PC-9 (cell line): ENCODE measurements around the gene METTL8. TPM values are rescaled to one million over a fixed set of nuclear protein-coding genes. Genes with fewer than 3 reads are reported as not detected.

Source experiments
- BruUV-seq: library from RNA; stranded (reverse); fragments of 400-500 nt; replicated peaks from 2 replicates; lab custom pipeline; 2021; lab: Mats Ljungman, UMichigan
- CTCF ChIA-PET: fragments of 300-600 bp; sonication (Branson Sonifier 250); formaldehyde crosslinking; loops from one replicate; lab custom pipeline; 2022; ENCODE audit warnings: antibody characterized with exemption; lab: Charles Lee
- POLR2A ChIA-PET: fragments of 300-600 bp; sonication (Branson Sonifier 250); formaldehyde crosslinking; loops from one replicate; lab custom pipeline; 2022; ENCODE audit warnings: antibody characterized with exemption; ENCODE audit not compliant: unreplicated experiment; lab: Charles Lee
- DNase-seq, 2 experiments: peaks; one replicate each; pipeline versions ENCODE4 v3.0.0 to v3.0.0-alpha.2; 2015 to 2022; ENCODE audit warnings: mixed read lengths in 1 of 2
- H2AFZ ChIP-seq: fragments of 200-600 bp; sonication (generic); 2 replicates; pipeline ENCODE4 v1.8.1; 2017; ENCODE audit warnings: antibody characterized with exemption
- H3F3A ChIP-seq: fragments of 200-600 bp; sonication (generic); 2 replicates; pipeline ENCODE4 v1.8.1; 2017; ENCODE audit warnings: antibody characterized with exemption, mild to moderate bottlenecking, low read depth; ENCODE audit not compliant: insufficient read depth
- H3K27ac ChIP-seq: fragments of 200-600 bp; sonication (generic); 2 replicates; pipeline ENCODE4 v1.6.1; 2016; ENCODE audit warnings: mixed run types
- H3K27me3 ChIP-seq: fragments of 200-600 bp; sonication (generic); 2 replicates; pipeline ENCODE4 v1.6.1; 2016; ENCODE audit warnings: low read depth, mixed run types; ENCODE audit not compliant: insufficient read depth
- H3K36me3 ChIP-seq: fragments of 200-600 bp; sonication (generic); 2 replicates; pipeline ENCODE4 v1.6.1; 2016; ENCODE audit warnings: low read depth, mixed run types
- H3K4me1 ChIP-seq: fragments of 200-600 bp; sonication (generic); replicated peaks from 2 replicates; pipeline ENCODE4 v1.6.1; 2016; ENCODE audit warnings: mixed run types; ENCODE audit not compliant: insufficient read depth
- H3K4me2 ChIP-seq: fragments of 200-600 bp; sonication (generic); 2 replicates; pipeline ENCODE4 v1.6.1; 2017; ENCODE audit warnings: mixed run types
- H3K4me3 ChIP-seq: fragments of 200-600 bp; sonication (generic); 2 replicates; pipeline ENCODE4 v1.6.1; 2016; ENCODE audit warnings: mixed run types
- H3K79me2 ChIP-seq: fragments of 200-600 bp; sonication (generic); 2 replicates; pipeline ENCODE4 v1.6.1; 2017; ENCODE audit warnings: low read depth, mixed run types
- H3K9me2 ChIP-seq: fragments of 200-600 bp; sonication (generic); 2 replicates; pipeline ENCODE4 v1.8.1; 2017; ENCODE audit warnings: mild to moderate bottlenecking; ENCODE audit not compliant: insufficient read depth
- H3K9me3 ChIP-seq: fragments of 200-600 bp; sonication (generic); 2 replicates; pipeline ENCODE4 v1.8.1; 2016; ENCODE audit warnings: low read depth; ENCODE audit not compliant: insufficient read depth
- H4K20me1 ChIP-seq: fragments of 200-600 bp; sonication (generic); 2 replicates; pipeline ENCODE4 v1.8.1; 2017; ENCODE audit not compliant: insufficient read depth
- EZH2 ChIP-seq: fragments of 200-600 bp; sonication (generic); IDR thresholded peaks from 2 replicates; pipeline ENCODE4 v1.8.0; 2017; ENCODE audit warnings: antibody characterized with exemption, low read depth
- intact Hi-C: fragments of 100-400 bp; cut with micrococcal nuclease; formaldehyde crosslinking; loops from one replicate; pipeline ENCODE4 v1.10.0; 2022; ENCODE audit not compliant: unreplicated experiment
- total RNA-seq: library from RNA; stranded (reverse); gene quantifications from 2 replicates; pipeline ENCODE4 v1.2.3, GENCODE V29; 2021
- TF ChIP-seq, protein P1 (sequence below): fragments of 200-600 bp; sonication (generic); conservative IDR thresholded peaks from 2 replicates; pipeline ENCODE4 v1.6.1; 2017; ENCODE audit warnings: mixed run types, antibody characterized with exemption, mild to moderate bottlenecking, moderate library complexity

The METTL8 gene
- total RNA-seq, 1 experiment from 2014 or later = 21.8 TPM

DNA sequence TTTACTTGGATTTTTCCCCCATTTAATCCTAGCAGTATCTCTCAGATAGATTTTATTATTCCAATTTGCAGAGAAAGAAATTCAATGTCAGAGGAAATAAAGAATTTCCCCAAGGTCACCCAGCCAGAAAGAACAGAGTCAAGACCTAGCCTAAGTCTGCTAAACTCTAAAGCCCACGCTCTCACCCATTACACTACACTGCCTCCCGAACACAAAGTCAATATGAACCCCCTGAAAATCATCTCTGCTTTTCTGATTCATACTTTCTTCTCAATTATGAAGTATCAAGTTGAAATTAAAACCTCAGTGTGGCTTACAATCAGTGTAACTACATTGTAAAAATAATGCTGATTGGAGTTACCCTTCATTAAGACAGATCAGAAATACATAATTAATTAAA lies 89.6 kb downstream of the METTL8 start:
- no peak for DNase-seq
- Histone ChIP-seq H3K9me2 (no peaks in the 10 kb centered on the region), H3K27ac (no peak overlapping the region), H3K4me1 (peaks cover 31% of the 10 kb centered on the region), H3K4me2 (no peak overlapping the region), H3K79me2 (no peaks in the 10 kb centered on the region), H3K27me3 (no peaks in the 10 kb centered on the region), H3K4me3 (no peak overlapping the region), H2AFZ (no peak overlapping the region), H3K9me3 (no peaks in the 10 kb centered on the region), H3F3A (peaks cover 18% of the 10 kb centered on the region), H3K36me3 (0 out of 2 replicates have a peak, but pooled peaks cover under 1% of the 10 kb centered on the region), H4K20me1 (no peaks in the 10 kb centered on the region)
- no peak for TF ChIP-seq EZH2
- TF ChIP-seq, protein P1, sequence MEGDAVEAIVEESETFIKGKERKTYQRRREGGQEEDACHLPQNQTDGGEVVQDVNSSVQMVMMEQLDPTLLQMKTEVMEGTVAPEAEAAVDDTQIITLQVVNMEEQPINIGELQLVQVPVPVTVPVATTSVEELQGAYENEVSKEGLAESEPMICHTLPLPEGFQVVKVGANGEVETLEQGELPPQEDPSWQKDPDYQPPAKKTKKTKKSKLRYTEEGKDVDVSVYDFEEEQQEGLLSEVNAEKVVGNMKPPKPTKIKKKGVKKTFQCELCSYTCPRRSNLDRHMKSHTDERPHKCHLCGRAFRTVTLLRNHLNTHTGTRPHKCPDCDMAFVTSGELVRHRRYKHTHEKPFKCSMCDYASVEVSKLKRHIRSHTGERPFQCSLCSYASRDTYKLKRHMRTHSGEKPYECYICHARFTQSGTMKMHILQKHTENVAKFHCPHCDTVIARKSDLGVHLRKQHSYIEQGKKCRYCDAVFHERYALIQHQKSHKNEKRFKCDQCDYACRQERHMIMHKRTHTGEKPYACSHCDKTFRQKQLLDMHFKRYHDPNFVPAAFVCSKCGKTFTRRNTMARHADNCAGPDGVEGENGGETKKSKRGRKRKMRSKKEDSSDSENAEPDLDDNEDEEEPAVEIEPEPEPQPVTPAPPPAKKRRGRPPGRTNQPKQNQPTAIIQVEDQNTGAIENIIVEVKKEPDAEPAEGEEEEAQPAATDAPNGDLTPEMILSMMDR = no peak
- ChIA-PET POLR2A (no interaction called here), CTCF (no interaction called here)
- BruUV-seq = no TSS peak
- intact Hi-C loops = no loop called here

DNA sequence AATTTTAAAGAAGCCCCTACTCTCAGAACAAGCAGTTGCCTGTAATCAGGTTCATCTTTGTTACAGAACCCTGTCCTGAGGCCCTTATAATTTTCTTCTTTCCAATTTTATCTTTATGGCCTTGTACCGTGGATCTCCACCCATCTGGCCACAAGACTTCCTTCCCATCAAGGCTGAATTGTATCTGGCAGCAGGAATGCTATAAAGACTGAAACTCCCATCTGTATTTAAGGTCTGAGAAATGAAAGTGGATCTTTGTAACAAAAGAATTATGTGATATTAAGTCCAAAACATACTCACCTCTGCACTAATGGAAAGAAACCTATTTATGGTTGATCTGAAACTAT lies 91.8 kb downstream of the METTL8 start:
- DNase-seq = no peak
- Histone ChIP-seq H3K4me2 (no peak overlapping the region), H3K9me3 (no peaks in the 10 kb centered on the region), H3K27me3 (no peaks in the 10 kb centered on the region), H3K4me3 (no peak overlapping the region), H2AFZ (no peak overlapping the region), H3K4me1 (peaks cover 20% of the 10 kb centered on the region), H3K27ac (no peak overlapping the region), H3K79me2 (no peaks in the 10 kb centered on the region), H3K36me3 (no peaks in the 10 kb centered on the region), H4K20me1 (no peaks in the 10 kb centered on the region), H3F3A (peaks cover 11% of the 10 kb centered on the region; the same call in 1 of the 2 replicates), H3K9me2 (no peaks in the 10 kb centered on the region)
- BruUV-seq = no TSS peak
- ChIA-PET POLR2A (no interaction called here), CTCF (interaction anchor here (0.7 kb wide), 1 partner anchor 470 kb away, joined by 3 read pairs; no protein-coding TSS in a partner anchor)
- intact Hi-C loops = no loop called here
- TF ChIP-seq, protein P1 = no peak
- no peak for TF ChIP-seq EZH2

DNA sequence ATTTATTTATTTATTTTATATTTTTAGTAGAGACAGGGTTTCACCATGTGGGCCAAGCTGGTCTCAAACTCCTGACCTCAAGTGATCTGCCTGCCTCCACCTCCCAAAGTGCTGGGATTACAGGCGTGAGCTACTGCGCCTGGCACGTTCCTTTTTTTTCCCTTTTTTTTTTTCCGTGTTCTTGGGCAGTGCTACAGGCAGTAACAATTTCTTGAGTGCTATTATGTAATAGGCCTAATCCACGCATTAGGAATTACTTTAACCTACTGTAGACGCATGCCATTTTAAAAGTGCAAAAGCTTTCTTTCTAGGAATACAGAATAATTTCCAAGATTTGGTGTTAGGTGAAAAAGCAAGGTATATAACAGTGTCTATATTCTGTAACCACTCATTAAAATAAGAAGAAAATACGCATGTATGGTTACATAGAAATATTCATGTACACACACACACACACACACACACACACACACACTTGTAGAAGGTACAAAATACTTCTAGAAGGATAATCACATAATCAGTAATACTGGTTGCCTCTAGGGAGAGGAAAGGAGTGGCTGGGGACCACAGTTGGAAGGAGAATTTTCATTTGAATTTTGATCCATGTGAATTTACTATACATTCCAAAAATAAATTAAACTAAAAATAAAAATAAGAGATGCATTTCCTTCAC lies 92.3 kb downstream of the METTL8 start:
- Histone ChIP-seq H3K79me2 (no peaks in the 10 kb centered on the region), H3K4me1 (peaks cover 15% of the 10 kb centered on the region), H3K4me2 (no peak overlapping the region), H2AFZ (no peak overlapping the region), H4K20me1 (no peaks in the 10 kb centered on the region), H3K36me3 (no peaks in the 10 kb centered on the region), H3K27me3 (no peaks in the 10 kb centered on the region), H3K9me3 (no peaks in the 10 kb centered on the region), H3K9me2 (no peaks in the 10 kb centered on the region), H3F3A (peaks cover 8% of the 10 kb centered on the region; the same call in 1 of the 2 replicates), H3K27ac (no peak overlapping the region), H3K4me3 (no peak overlapping the region)
- CTCF ChIA-PET = no interaction called here
- intact Hi-C loops = no loop called here
- no TSS peak for BruUV-seq
- no peak for DNase-seq
- POLR2A ChIA-PET = no interaction called here
- TF ChIP-seq, protein P1 = no peak
- no peak for TF ChIP-seq EZH2
